Activated CD4-positive, CD25-positive, alpha-beta regulatory T cell treated with anti-CD3 and anti-CD28 coated beads, Interleukin-2, amount 50 U/mL, for 72 hours (primary cell): ENCODE results near the gene ZCWPW1.
"Not testable (repeated sequence)": the region's sequence is repeated elsewhere in the genome, so short reads cannot be mapped to it uniquely, and the experiment has no call there.

Experiments used
- DNase-seq: peaks from one replicate; pipeline ENCODE4 v3.0.0; 2021

Gene ZCWPW1

DNA sequence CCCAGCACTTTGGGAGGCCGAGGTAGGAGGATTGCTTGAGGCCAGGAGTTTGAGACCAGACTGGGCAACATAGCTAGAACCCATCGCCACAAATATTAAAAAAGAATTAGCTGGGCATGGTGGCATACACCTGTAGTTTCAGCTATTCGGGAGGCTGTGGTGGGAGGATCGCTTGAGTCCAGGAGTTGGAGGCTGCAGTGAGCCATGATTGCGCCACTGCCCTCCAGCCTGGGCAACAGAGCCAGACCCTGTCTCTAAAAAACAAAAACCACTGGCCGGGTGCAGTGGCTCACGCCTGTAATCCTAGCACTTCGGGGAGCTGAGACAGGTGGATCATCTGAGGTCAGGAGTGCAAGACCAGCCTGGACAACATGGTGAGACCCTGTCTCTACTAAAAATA is 25.4 kb upstream of the ZCWPW1 start:
- not testable (repeated sequence) for DNase-seq

GRCh38 chr7:100452513-100452912 is 24.0 kb upstream of the ZCWPW1 start:
- no peak for DNase-seq

DNA sequence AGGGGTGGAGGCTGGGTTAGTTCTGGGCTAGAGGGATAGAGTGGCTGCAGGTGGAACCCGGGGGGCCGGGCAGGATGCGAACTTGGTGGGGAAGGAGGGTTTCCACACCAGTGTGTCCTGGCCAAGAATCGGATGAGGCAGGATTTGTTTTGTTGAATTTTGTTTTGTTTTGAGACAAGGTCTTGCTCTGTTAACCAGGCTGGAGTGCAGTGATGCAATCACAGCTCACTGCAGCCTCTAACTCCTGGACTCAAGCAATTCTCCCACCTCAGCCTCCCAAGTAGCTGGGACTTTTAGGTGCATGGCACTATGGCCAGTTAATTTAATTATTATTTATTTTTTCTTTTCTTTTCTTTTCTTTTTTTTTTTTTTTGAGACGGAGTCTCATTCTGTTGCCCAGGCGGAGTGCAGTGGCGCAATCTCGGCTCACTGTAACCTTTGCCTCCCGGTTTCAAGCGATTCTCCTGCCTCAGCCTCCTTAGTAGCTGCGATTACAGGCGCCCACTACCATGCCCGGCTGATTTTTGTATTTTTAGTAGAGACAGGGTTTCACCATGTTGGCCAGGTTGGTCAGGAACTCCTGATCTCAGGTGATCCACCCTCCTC is 20.8 kb upstream of the ZCWPW1 start:
- DNase-seq: no peak

- DNase-seq: not testable (repeated sequence)
Observed at GRCh38 chr7:100447363-100447762, 18.9 kb upstream of the ZCWPW1 start.

DNA sequence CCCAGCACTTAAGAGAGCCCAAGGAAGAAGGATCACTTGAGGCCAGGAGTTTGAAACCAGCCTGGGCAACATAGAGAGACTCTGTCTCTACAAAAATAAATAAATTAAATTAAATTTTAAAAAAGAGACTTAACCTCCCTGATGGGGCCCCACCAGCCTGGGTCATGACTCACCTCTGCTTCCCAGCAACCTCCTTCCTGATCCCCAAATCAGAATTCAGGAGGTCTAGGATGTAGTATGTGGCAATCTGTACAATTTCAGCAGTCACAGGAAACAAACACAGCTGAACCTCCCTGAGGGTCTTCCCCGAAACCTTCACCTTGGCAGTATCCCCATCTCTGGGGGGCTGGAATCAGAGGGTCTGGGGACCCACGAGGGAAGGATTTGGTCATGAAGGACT is 17.5 kb upstream of the ZCWPW1 start:
- DNase-seq: no peak

DNA sequence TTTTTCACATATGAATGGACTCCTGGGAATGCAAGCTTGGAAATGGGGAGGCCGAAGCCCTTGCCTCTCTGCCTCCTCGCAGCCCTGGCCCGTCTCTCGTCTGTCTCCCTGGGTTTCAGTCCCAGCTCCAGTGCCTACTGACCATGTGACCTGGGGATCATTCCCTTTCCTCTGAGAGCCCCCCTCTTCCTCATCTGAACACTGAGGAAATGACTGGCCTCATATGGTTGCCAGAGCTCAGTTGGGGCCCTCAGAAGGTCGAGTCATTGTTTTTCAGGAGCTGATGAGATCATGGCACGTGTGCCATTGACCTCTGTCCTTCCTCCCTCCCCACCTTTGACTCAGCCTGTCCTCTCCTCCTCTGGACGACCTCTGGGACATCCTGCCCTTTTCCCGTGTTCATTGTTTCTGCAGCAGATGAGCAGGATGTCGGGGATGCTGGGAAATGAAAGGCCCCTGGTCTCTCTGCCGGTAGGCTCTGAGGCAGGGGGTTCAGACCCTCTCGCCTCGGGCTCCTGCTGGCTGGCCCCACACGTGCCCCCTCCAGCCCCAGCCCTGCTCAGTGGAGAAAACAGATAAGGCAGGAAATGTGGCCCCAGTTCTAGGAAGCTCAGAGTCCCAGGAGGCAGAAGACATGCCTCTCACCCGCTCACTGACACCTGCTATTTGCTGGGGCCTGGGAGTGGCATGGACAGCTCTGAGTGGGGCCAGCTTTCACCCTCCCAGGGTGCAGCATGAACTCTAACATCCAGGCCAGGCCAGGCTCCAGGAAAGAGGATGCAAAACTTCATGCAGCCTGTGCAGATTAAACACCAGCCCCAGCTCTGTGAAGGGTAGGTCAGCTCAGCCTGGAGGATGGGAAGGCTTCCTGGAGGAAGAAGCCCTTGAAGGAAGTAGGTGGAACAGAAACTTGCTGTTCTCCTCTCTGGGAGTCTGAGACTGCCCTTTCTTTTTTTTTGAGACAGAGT is 16.1 kb upstream of the ZCWPW1 start:
- peak; percentile 31 for DNase-seq

GRCh38 chr7:100443096-100443840 is 14.8 kb upstream of the ZCWPW1 start:
- DNase-seq: no peak

DNA sequence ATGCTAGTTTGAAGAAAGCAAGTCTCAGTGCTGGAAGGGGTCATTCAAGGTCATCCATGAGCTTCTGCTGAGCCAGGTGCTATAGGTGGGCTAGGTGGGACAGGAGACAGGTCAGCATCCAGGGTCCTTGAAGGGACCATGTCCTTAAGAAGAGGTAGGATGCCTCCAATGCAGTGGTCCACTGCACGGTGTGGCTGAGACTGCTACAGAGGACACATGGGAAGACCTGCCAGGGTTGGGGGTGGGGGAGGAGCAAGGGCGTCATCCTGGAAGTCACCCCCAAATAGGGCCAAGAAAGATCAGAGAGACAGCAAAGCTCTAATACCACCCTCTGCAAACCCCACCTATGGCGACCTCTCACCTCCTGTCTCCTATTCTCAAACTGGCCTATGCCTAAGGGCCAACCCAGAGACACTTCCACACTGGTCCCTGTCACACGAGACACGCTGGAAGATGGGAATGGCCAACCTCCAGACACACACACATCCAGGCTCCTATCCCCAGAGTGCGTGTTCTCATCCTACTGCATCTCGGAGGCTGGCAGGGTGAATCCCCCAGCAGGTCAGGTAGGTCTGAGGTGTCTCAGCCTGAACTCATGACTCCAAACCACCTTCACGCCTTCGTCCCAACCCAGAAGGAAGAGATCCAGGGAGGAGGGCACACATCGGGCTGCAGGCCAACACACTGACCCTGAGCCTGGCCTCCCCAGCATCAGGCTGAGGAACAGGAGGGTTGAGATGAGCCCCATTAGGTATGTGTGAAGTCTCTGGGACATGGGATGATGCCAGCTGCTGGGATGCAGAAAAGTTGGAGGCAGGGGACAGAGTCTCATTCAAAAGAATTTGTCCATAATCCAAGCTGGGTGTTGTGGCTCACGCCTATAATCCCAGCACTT is 13.4 kb upstream of the ZCWPW1 start:
- no peak for DNase-seq

DNA sequence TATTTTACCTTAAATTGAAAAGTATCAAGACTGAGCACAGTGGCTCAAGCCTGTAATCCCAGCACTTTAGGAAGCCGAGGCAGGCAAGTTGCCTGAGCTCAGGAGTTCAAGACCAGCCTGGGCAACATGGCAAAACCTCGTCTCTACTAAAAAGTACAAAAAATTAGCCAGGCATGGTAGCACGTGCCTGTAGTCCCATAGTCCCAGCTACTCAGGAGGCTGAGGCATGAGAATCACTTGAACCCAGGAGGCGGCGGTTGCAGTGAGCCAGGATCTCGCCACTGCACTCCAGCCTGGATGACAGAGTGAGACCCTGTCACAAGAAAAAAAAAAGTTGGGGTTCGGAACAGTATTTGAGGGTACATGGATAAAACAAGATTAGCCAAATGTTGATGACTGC is 10.7 kb upstream of the ZCWPW1 start:
- DNase-seq: not testable (repeated sequence)

DNA sequence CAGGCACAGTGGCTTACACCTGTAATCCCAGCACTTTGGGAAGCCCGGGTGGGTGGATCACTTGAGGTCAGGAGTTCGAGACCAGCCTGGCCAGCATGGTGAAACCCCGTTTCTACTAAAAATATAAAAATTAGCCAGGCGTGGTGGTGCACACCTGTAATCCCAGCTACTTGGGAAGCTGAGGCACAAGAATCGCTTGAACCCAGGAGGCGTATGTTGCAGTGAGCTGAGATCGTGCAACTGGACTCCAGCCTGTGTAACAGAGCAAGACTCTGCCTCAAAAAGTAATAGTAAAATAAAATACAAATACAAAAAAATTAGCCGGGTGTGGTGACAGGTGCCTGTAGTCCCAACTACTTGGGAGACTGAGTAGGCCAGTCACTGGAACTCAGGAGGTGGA is 10.2 kb upstream of the ZCWPW1 start:
- not testable (repeated sequence) for DNase-seq

GRCh38 chr7:100438172-100438571 is 9.7 kb upstream of the ZCWPW1 start:
- no peak for DNase-seq

DNA sequence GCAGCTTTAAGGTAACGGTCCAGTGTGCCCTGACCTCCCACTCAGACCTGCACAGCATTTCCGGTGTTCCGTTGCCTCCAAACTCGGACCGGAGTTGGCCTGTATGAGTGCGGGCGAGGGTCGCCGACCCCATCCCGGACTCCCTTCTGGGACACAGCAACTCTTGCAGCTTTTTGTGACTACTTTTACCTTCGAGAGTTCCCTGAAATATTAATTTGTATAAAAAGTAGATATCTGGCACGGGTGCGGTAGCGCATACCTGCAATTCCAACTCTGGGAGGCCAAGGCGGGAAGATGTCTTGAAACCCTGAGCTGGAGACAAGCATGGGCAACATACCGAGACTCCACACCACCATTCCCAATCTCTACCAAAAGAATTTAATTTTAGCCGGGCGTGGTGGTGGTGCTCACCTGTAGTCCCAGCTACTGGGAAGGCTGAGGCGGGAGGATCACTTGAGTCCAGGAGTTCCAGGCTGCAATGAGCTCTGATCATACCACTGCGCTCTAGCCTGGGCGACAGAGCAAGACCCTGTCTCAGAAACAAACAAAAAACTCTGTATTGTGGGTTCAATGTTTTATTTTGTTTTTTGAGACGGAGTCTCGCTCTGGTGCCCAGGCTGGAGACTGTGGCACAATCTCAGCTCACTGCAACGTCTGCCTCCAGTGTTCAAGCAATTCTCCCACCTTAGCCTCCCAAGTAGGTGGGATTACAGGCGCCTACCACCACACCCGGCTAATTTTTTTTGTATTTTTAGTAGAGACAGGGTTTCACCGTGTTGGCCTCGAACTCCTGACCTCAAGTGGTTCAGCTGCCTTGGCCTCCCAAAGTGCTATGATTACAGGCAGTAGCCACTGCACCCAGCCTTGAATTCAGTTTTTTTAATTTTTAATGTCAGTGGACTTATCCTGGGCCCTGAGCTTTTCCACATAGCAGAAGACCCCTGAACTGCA is 8.9 kb upstream of the ZCWPW1 start:
- DNase-seq: no peak

DNA sequence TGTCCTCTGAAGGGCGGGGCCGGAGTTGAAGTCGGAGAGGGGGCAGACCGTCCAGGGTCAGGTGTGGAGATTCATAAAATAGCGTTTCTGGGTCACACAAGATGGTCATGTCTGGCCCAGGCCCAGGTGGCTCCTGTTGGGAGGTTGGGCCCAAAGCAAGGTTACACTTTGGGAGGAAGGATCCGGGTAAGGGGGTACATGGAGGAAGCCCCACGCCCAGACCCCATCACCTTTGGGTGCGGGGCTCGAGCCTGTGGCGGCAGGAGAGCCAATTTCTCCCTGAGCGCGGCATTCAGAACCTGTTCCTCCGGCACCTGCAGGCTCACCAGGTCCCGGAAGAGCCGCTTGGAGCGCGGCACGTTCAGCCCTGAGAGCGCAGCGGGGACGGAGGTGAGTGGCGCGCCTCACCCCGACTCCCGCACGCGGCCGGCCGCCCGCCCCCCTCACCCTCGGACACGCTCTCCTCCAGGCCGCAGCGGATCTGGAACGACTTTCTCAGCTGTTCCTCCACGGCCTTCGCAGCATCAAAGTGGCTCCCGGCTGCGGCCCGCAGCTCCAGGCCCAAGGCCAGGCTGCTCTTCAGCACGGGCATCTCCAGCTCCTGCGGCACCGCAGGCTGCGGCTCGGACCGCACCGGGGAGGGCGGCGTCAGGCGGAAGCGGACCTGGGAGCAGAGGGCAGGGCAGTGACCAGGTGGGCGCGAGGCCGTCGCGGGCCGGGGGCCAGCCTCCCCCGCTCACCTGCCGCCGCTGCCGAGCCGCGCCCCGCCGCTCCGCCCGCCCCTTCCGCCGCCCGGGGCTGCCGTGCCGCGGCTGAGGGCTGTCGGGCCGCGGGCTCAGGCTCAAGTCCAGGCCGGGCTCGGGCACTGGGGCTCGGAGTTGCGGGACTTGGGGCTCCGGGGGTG is 7.2 kb upstream of the ZCWPW1 start:
- DNase-seq: peak; percentile 57

DNA sequence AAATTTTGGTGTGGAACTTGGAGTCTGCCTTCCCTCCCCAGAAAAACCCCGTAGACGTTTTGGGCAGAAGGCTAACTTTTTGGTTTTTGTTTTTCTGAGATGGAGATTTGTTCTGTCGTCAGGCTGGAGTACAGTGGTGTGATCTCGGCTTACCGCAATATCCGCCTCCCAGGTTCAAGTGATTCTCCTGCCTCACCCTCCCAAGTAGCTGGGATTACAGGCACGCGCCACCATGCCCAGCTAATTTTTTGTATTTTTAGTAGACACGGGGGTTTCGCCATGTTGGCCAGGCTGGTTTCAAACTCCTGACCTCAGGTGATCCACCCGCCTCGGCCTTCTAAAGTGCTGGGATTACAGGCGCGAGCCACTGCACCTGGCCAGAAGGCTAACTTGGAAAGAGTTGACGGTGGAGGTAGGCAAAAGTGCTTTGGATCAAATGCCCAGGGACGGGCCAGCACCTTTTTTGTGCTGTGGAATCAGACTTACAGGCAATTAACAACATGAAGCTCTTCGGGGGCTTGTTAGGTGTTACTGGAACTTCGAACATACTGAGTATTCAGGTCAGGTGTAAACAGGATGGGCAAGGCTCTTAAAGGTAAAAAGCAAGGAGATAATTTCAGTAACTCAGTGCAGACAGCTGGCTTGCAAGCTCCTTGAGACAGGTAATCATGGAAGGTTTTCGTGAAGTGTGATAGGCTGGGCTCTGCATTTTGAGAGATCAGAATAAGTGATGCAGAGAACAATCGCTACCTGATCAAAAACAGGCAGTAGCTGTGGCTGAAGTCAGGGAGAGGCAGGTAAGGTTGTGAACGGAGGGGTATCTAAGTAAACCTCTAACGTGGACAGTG is 6.0 kb upstream of the ZCWPW1 start:
- DNase-seq: no peak

GRCh38 chr7:100433592-100434296 is 5.2 kb upstream of the ZCWPW1 start:
- DNase-seq: no peak

DNA sequence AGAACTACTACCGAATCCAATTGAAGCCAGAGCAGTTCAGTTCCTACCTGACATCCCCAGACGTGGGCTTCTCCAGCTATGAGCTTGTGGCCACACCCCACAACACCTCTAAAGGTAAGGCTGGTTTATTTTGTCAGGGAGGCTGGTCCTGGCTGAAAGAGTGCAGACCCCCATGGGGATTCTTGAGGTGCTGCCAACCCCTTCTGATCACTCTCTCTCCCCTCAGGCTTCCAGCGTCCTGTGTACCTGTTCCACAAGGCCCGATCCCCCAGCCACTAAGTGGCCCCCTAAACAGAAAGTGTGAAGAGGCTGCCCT is 4.7 kb upstream of the ZCWPW1 start:
- DNase-seq: no peak

DNA sequence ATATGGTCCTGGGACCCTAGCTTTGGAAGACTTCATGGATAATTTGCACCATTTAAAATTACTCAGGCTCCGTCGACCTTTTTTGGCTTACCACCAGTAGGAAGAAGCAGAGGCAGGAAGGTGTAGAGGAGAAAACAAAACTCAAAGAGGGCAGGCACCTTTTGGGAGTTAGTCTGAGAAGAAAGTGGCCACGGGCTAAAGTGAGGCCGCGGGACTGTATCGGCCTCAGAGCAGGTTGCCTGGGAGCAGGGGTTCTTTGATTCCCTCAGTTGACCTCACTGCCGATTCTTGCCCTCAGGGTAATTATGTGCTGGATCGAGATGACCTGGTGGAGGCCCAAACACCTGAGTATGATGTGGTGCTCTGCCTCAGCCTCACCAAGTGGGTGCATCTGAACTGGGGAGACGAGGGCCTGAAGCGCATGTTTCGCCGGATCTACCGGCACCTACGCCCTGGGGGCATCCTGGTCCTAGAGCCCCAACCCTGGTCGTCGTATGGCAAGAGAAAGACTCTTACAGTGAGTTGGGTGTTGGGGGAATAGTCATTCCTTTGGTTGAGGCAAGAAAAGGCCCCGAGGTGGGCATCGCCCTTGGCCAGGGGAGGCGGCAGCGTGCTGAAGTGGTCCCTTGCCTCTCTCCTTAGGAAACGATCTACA is 4.2 kb upstream of the ZCWPW1 start:
- DNase-seq: no peak

DNA sequence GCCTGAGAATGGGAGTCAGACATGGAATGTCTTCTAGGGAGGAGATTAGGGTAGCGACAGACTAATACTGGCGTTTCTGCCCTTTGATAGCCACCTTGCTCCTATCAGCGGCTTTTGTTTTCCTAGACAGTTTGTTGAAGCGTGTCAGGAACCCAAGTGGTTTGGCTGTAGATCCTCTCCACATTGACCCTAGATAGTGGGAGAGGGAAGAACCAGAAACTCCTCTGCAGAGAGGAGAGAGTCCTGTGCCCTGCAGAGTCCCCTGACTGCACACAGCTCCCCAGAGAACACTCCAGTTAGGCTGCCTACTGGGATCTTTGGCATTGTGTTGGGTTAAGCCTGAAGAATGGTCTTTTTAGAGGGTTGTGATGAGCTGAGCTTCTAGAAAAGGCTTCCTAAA is 3.5 kb upstream of the ZCWPW1 start:
- no peak for DNase-seq
